OCI-LY7 (cell line): ENCODE data around the gene DARS1.
A peak's percentile ranks its signal among the peaks of the same experiment; 100 is the strongest.

Experiments used
- CTCF ChIP-seq: fragments of 200-600 bp; sonication (generic); conservative IDR thresholded peaks from 2 replicates; pipeline ENCODE4 v1.5.1; 2014; ENCODE audit warnings: mild to moderate bottlenecking, antibody characterized with exemption, low read length, moderate library complexity, mixed read lengths
- EZH2phosphoT487 ChIP-seq: fragments of 200-600 bp; sonication (generic); IDR thresholded peaks from 2 replicates; pipeline ENCODE4 v1.6.1; 2018; ENCODE audit warnings: low read depth, borderline replicate concordance, mild to moderate bottlenecking, mixed run types, antibody characterized with exemption, low read length, moderate library complexity, mixed read lengths

DNA sequence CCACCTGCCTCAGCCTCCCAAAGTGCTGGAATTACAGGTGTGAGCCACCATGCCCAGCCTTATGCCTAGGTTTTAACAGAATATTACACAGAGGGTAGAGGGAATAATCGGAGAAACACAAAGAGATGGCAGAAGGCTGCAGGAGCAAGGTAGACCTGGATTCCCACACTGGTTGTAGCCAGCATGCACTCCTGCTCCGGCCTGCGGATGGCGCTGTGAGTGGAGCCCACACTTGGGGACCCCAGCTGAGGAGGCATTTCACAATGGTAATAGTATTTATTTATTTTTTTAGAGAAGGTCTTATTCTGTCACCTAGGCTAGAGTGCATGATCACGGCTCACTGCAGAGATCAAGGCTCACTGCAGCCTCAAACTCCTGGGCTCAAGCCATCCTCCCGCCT, 38.8 kb upstream of the DARS1 start:
- peak; percentile 44 for TF ChIP-seq CTCF
- TF ChIP-seq EZH2phosphoT487: no peak
